Uterus (tissue), 4 donors: Measurements from ENCODE around the gene GALNT5. TPM values are rescaled to one million over a fixed set of nuclear protein-coding genes. Genes with fewer than 3 reads are reported as not detected.

Experiments
- DNase-seq, 2 donors: peaks; one replicate each; pipeline ENCODE4 v3.0.0-alpha.2; 2019 to 2020
- H3K27ac ChIP-seq, 2 donors: fragments of 200-600 bp; sonication (generic); 1 replicate in 1 of 2; 2 replicates in 1 of 2; pipeline ENCODE4 v1.5.1; 2016 to 2018
- H3K27me3 ChIP-seq, 2 donors: fragments of 200-600 bp; sonication (generic); one replicate each; pipeline ENCODE4 v1.5.1; 2018 to 2019; ENCODE audit warnings: control low read depth in 1 of 2
- H3K36me3 ChIP-seq, 2 donors: fragments of 200-600 bp; sonication (generic); one replicate each; pipeline ENCODE4 v1.5.1; 2019; ENCODE audit warnings: control low read depth in 1 of 2
- H3K4me1 ChIP-seq, 2 donors: fragments of 200-600 bp; sonication (generic); one replicate each; pipeline ENCODE4 v1.5.1; 2018 to 2019; ENCODE audit warnings: control low read depth in 1 of 2
- H3K4me3 ChIP-seq, 2 donors: fragments of 200-600 bp; sonication (generic); 1 replicate in 1 of 2; 2 replicates in 1 of 2; pipeline ENCODE4 v1.5.1; 2018 to 2019; ENCODE audit warnings: mild to moderate bottlenecking in 1 of 2
- H3K9me3 ChIP-seq, 2 donors: fragments of 200-600 bp; sonication (generic); one replicate each; pipeline ENCODE4 v1.5.1; 2019; ENCODE audit warnings: control low read depth in 1 of 2
- POLR2A ChIP-seq, 2 donors: fragments of 450-650 bp; IDR thresholded peaks; one replicate each; pipeline ENCODE4 v1.6.1; 2016; ENCODE audit warnings: antibody characterized with exemption in 2 of 2, mild to moderate bottlenecking in 1 of 2, moderate library complexity in 1 of 2
- intact Hi-C: fragments of 100-400 bp; cut with DNase I; formaldehyde crosslinking; loops from one replicate; pipeline ENCODE4 v1.15.1; 2023; ENCODE audit warnings: low total_unique reads
- total RNA-seq, 4 donors: library from RNA; depleted of rRNA in 3 of 4; stranded (reverse); fragments of >200 nt in 3 of 4; gene quantifications; one replicate each; pipeline versions ENCODE4 v1.1.0 to v1.2.4, GENCODE V29; 2014 to 2023
- TF ChIP-seq, protein P1 (sequence below), 4 experiments: fragments of 200-600 bp in 2 of 4; fragments of 450-650 bp in 2 of 4; sonication (generic) in 2 of 4; IDR thresholded peaks; one replicate each; pipeline ENCODE4 v1.5.1; 2016 to 2019; ENCODE audit warnings: antibody characterized with exemption in 4 of 4, mild to moderate bottlenecking in 2 of 4, moderate library complexity in 1 of 4
- donor health status: DM: yes; HTN: yes; CAD: no.

Gene GALNT5
- total RNA-seq, 4 donors from 2014 or later = 0.26 to 8.1 TPM; not detected in 2

DNA sequence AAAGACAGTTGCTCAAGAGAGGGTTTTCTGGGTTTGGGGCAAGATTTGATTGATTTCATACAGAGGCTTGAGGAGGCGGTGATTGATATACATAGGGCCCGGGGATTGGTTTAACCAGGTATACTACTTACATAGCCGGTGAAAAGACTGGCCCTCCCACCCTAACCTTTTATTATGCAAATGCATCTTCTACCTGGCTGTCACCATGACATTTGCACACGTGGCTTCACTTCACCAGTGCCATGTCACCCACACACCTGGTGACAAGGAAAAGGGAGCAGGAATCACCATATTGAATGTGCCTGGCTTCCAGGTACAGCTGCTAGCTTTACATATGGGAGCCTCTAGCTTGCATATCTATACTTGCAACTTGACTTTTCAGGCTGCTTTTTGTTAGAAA is 58.4 kb downstream of the GALNT5 start:
- TF ChIP-seq, protein P1, sequence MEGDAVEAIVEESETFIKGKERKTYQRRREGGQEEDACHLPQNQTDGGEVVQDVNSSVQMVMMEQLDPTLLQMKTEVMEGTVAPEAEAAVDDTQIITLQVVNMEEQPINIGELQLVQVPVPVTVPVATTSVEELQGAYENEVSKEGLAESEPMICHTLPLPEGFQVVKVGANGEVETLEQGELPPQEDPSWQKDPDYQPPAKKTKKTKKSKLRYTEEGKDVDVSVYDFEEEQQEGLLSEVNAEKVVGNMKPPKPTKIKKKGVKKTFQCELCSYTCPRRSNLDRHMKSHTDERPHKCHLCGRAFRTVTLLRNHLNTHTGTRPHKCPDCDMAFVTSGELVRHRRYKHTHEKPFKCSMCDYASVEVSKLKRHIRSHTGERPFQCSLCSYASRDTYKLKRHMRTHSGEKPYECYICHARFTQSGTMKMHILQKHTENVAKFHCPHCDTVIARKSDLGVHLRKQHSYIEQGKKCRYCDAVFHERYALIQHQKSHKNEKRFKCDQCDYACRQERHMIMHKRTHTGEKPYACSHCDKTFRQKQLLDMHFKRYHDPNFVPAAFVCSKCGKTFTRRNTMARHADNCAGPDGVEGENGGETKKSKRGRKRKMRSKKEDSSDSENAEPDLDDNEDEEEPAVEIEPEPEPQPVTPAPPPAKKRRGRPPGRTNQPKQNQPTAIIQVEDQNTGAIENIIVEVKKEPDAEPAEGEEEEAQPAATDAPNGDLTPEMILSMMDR (IDR thresholded peaks at IDR 0.05) = no peak
- TF ChIP-seq POLR2A (IDR thresholded peaks at IDR 0.05) = no peak
- DNase-seq = no peak
- Histone ChIP-seq H3K36me3 (no peaks in the 10 kb centered on the region), H3K9me3 (no peaks in the 10 kb centered on the region), H3K27ac (no peak overlapping the region), H3K4me1 (no peaks in the 10 kb centered on the region), H3K27me3 (no peaks in the 10 kb centered on the region), H3K4me3 (no peak overlapping the region)
- intact Hi-C loops = no loop called here

DNA sequence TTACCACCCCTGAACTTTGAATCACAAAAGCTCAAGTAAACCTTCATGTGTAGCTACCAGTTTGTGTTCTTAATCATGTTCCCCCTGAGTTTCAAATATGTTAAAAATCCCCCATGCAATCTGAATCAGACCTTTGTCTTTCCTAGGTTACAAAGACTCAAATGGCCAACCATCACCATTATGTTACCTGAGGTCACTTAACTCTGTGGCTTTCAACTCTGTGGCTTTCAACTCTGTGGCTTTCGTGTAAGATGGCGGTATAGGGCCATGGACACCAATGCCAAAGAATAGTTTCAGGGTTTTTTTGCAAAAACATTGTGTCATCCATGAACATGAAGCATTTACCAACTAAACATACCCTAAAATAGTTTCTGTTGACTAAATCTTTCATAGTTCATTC is 61.4 kb downstream of the GALNT5 start:
- H3K27me3 ChIP-seq = no peaks in the 10 kb centered on the region
- no peak for TF ChIP-seq POLR2A (IDR thresholded peaks at IDR 0.05)
- TF ChIP-seq, protein P1 (IDR thresholded peaks at IDR 0.05) = no peak
- H3K4me3 ChIP-seq = no peak overlapping the region
- no peaks in the 10 kb centered on the region for H3K4me1 ChIP-seq
- no peak for DNase-seq
- H3K27ac ChIP-seq = no peak overlapping the region
- intact Hi-C loops = no loop called here
- no peaks in the 10 kb centered on the region for H3K9me3 ChIP-seq
- H3K36me3 ChIP-seq = no peaks in the 10 kb centered on the region

DNA sequence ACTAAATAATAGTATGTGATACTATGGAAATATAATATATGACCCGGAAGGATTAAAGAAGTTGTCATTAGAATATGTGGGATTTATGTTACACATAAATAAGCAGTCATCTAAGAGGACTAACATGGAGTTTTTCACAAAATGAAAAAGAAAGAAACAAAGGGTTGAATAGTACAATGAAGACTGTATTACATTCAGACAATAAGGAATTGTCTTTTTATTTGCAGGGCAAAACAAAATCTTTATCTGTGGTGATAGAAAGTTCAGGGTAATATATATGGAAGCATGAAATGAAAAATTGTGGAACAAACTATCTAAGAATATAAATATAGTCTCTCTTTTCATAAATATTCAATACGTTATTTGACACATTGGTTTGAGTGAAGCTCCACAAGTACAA is 62.3 kb downstream of the GALNT5 start:
- no peak for DNase-seq
- intact Hi-C loops = no loop called here

DNA sequence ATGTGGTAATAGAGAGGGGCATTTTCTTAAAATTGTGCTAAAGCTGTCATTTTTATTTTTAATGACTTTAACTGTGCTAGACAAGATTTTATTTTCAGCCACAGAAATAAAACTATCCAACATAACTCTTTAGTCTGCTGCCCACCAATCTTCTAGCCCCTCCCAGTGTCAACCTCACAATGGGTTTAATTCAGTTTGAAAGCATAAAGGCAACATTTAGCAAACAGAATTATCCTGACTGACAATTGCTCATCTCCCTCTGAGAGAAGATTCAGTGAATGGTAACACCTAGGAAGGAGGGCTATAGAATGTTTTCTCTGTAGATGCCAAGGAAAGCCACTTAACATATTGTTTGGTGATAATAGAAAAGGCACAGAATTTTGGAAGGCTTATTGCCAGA is 62.9 kb downstream of the GALNT5 start:
- Histone ChIP-seq H3K36me3 (no peaks in the 10 kb centered on the region), H3K4me1 (no peaks in the 10 kb centered on the region), H3K9me3 (no peaks in the 10 kb centered on the region), H3K27me3 (no peaks in the 10 kb centered on the region), H3K4me3 (no peak overlapping the region), H3K27ac (no peak overlapping the region)
- no peak for DNase-seq
- intact Hi-C loops = no loop called here
- TF ChIP-seq POLR2A (IDR thresholded peaks at IDR 0.05) = no peak
- TF ChIP-seq, protein P1 (IDR thresholded peaks at IDR 0.05) = no peak

More for the DNA sequence above, 62.3 kb downstream of the GALNT5 start:
- Histone ChIP-seq H3K4me1 (no peaks in the 10 kb centered on the region), H3K4me3 (no peak overlapping the region), H3K27me3 (no peaks in the 10 kb centered on the region), H3K36me3 (no peaks in the 10 kb centered on the region), H3K27ac (no peak overlapping the region), H3K9me3 (no peaks in the 10 kb centered on the region)
- TF ChIP-seq, protein P1 (IDR thresholded peaks at IDR 0.05) = no peak
- TF ChIP-seq POLR2A (IDR thresholded peaks at IDR 0.05) = no peak

DNA sequence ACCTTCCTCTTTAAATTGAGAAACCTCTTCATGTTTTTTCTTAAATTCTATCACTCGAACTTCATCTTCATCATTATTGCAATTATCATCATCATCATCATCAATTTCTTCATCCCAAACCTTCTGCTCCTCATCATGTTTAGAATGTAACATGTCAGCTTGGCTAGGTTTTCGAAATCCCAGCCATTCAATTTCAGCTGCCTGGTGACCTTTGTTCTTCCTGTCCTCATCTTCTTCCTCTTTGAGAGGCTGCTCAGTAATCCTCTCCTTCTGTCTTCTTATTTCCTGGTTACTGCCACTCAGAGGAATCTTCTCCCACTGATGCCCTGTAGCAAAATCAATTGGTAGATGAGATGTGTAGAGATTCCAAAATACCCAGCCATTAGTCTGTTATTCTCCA is 64.0 kb downstream of the GALNT5 start:
- H3K27me3 ChIP-seq = no peaks in the 10 kb centered on the region
- intact Hi-C loops = no loop called here
- no peak for TF ChIP-seq POLR2A (IDR thresholded peaks at IDR 0.05)
- TF ChIP-seq, protein P1 (IDR thresholded peaks at IDR 0.05) = no peak
- H3K4me3 ChIP-seq = no peak overlapping the region
- no peak for DNase-seq
- no peaks in the 10 kb centered on the region for H3K4me1 ChIP-seq
- no peaks in the 10 kb centered on the region for H3K36me3 ChIP-seq
- H3K27ac ChIP-seq = no peak overlapping the region
- no peaks in the 10 kb centered on the region for H3K9me3 ChIP-seq
